NCI-H1436 treated with DMSO at 0.1 percent for 48 hours (cell line): ENCODE data around the gene EYS.

Experiments used
- DNase-seq: peaks from one replicate; lab custom pipeline; 2025; lab: John Stamatoyannopoulos, UW

The EYS gene

DNA sequence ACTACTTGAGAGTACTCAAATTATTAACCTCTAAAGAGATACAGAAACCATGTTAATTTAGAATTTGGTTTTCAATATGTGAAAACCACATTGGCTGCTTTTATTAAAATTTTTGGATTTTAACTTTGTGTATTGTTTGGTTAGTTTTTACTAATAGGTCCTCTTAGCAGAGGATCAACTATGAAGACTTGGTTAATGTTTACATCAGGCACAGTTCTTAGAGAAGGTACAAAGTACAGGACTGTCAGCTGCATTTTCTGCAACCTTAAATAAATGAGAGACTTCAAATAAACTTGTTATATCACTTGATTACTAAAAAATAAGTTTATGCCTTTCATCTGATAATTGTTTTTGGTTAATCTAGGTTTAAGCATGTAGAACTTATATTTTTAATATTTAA is 1982.3 kb downstream of the EYS start:
- DNase-seq, result no peak

DNA sequence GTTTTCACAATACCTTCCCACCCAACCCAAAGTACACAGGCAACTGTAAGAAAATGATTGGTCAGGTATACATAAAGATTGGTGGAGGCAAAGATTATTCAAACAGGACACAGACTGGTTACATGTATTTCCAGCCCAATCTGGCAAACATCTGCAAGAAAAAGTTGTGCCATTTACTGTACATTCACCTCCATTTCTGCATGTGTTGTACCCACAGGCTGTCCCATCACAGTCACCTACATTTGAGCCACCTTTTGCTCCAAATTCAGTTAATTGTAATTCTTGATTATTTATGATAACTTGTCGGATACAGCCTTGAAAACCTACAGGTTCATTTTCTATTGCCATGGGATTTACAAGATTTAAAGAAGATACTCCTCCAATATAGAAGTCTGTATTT is 1985.8 kb downstream of the EYS start:
- no peak for DNase-seq

DNA sequence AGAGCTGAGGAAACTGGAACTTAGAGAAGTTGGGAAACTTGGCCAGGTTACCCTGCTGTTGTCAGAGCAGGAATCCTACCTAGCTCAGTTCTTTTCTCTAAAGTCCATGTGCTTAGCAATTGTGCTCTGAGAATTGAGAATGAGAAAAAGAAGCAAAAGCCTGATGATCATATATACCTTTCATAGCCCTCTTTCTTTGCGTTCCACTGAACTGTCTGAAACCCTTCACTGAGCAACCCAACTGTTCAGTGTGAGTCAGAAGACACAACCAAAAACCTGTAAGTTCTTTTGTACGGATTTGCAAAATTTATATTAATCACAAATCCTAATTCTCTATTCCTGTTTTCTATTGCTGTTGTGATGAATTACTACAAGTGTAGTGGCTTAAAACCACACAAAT is 1990.9 kb downstream of the EYS start:
- no peak for DNase-seq

DNA sequence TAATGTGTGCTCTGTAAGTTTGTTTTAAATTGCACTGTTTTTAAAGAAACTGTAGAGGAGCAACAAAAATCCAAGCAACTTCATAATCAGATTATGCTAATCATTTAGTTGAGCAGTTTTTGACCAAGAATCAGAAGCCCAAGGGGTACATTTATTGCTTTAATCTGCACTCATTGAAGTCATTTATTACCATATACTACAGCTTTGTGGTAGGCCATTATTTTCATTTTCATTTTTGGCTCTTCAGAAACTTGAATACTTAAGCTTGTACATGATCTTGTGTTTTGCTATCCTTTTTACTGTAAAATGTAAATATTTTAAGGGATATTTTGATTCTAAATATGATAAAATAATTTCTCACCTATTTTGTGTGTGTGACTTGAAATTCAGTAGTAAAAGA is 1992.9 kb downstream of the EYS start:
- DNase-seq, result no peak

DNA sequence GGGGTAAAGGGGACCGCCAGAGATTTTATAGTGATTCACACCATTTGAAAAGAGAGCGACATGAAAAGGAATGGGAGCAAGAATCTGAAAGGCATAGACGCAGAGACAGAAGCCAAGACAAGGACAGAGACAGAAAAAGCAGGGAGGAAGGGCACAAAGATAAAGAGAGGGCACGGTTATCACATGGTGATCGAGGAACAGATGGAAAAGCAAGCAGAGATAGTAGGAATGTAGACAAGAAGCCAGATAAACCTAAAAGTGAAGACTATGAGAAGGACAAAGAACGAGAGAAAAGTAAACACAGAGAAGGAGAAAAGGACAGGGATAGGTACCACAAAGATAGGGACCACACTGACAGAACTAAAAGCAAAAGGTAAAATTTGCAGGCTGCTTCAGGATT is 1993.7 kb downstream of the EYS start:
- DNase-seq, result no peak

DNA sequence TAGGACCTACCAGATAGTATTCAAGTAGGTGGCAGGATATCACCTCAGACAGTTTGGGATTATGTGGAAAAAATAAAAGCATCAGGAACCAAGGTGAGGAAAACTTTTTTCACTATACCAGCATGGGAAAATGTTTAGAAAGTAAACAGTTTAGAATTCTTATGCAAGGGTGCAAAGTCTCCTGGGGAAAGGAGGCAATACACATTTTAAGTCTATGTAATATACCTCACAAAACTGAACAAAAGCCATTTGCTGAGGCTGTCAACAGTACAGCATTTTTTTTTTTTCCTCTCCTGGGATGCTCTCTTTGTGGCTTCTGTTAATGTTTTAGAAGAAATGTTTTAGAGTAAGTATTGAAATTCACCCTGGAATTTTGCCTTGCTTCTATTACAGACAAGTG is 1997.9 kb downstream of the EYS start:
- DNase-seq, result no peak

DNA sequence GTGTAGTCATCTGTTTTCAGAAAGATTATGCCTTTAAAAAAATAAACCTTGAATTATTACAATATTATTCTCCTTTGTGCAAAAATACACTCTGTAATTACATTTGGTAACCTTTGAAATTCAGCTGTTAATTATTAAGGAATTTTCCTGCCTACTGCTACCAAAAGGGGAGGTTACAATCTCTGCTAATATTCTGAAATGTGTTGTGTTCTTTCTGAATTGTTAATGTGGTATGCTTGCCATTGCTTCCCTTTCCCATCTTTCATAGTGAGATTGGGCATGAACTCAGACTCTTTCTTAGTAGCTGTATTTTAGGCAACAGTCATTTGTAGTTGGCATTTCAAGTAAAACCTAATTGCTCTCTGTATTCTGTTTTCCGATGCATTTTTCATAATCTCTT is 1998.4 kb downstream of the EYS start:
- no peak for DNase-seq

GRCh38 chr6:63706630-63707029 is 2000.4 kb downstream of the EYS start:
- DNase-seq, result no peak

DNA sequence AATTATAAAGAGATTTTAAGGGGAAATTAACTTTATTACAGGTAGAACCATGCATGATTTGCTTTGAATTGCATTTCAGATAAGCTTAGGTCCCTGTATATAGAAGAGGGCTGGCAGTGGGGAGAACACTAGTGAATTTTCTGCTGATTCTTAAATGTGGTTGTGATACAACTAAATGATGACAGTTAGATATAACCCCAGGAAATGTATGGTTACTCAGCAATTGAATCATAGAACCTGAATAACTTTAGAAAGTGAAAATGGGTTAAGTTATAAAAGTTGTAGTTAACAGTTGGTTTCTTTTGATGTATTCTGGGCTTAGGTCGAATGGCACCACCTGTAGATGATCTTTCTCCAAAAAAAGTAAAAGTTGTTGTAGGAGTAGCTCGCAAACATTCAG is 2001.3 kb downstream of the EYS start:
- DNase-seq, result no peak

- DNase-seq, result no peak
These were observed 2016.8 kb downstream of the EYS start for GRCh38 chr6:63690221-63690620.

DNA sequence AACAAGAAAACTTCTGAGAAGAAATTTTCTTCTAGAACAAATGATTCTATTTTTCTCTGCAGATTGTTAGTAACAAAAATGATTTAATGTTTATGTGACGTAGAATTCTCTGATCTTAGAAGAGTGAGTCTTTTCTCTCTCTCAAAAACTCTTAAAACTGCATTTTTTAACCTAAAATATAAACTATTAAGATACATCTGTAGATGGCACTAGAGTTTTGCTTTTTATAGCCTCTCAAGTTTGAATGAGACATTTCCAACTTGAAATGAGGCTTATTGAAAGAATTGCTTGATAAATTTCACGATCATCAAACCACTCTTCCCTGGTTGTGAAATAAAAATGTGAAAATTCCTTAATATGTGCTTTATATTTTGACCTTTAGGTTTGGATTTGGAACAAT is 2017.6 kb downstream of the EYS start:
- no peak for DNase-seq

DNA sequence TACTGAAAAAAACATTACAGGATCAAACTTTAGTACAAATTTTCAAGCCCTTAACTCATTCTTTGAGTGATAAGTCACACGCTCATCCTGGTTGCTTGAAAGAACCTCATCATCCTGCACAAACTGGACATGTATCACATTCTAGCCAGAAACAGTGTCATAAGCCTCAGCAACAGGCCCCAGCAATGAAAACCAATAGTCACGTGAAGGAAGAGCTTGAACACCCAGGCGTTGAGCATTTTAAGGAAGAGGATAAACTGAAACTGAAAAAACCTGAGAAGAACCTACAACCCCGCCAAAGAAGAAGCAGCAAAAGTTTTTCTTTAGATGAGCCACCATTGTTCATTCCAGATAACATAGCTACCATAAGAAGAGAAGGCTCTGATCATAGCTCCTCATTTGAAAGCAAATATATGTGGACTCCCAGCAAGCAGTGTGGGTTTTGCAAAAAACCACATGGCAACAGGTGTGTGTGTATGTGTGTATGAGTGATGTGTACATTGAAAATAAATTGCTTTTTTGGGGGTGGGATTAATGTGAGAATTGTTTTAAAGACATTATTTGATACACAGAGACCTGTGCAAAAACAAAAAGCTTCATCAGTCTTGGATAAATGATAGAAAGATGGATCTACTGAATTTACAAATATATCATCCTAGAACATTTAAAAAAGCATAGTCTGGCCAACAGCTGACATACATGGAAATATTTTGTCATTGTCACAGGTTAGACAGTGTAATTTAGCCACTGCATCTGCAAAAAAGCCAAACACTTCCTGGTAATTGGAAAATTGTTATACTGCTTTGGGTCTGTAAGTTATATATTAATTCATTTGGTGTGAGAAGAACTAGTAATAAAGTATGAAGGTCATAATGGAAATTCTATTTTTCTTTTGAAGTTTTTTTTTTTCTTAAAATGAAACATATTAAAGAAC is 2021.3 kb downstream of the EYS start:
- no peak for DNase-seq

- no peak for DNase-seq
These were observed 2023.9 kb downstream of the EYS start for GRCh38 chr6:63683071-63683603.

DNA sequence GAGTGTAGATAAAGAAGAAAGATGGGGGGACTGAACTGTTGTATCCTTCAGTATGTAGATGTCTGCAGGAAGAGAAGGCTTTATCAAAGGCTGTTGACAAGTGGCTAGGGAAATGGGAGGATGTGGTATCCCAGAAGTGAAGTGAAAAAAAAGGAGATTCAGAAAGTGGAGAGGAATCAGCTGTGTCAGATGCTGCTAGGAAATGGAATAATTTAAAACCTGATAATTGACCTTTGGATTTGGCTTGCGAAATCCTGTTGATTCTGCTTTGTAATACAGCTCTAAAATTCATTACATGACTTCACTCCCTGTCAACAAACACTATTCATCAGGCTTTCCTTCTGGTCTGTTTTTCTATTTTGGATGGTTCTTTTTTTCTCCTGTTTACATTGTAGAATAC is 2029.7 kb downstream of the EYS start:
- no peak for DNase-seq

DNA sequence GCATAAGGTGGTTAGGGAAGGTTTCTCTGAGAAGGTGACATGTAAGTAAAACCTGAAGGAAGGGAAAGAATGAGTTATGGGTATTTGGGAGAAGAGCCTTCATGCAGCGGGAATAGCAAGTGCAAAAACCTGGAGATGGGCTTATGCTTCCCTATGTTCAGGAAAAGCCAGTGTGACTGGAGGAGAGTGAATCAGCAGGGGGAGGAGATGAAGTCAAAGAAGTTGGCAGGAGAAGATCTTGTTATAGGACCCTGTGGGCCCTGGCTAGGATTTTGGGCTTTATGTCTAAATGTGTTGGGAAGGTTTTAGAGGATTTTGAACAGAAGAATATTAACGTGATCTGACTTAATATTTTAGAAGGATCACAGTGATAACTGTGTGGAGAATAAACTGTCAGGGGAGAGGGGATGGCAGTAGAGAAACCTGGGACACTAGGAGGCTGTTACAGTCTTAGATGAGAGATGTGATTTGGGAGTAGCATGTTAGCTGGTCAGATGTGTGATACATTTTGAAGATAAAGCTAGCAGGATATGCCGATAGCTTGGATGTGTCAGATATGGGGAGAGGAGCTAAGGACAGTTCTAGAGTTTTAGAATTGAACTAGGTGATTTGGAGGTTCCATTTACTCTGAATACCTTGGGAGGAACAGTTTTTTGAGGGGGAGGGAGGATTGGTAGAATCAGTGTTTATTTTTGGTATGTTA is 2030.5 kb downstream of the EYS start:
- no peak for DNase-seq

- DNase-seq, result no peak
These were observed 2031.9 kb downstream of the EYS start for GRCh38 chr6:63675138-63675537.

GRCh38 chr6:63674635-63675034 is 2032.4 kb downstream of the EYS start:
- DNase-seq, result no peak

DNA sequence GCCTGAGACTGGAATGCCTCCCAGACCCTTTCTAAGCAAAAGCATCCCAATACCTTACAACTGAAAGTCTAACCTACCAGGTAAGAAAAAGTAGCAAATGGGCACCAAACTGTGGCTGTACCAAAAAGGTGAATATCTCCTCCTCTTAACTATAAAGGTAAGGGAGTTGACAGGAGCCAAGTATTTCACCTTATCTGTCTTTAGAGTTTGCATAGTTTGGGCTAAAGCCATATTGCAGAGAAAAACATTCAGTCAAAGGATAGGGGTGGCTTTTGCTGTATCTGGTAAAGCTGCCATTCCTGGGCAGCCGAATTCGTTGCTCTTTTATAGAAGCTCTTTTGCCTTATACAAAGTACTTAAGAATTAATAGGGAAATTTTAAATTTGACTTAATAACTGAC is 2033.3 kb downstream of the EYS start:
- no peak for DNase-seq

GRCh38 chr6:63672582-63673129 is 2034.4 kb downstream of the EYS start:
- no peak for DNase-seq

DNA sequence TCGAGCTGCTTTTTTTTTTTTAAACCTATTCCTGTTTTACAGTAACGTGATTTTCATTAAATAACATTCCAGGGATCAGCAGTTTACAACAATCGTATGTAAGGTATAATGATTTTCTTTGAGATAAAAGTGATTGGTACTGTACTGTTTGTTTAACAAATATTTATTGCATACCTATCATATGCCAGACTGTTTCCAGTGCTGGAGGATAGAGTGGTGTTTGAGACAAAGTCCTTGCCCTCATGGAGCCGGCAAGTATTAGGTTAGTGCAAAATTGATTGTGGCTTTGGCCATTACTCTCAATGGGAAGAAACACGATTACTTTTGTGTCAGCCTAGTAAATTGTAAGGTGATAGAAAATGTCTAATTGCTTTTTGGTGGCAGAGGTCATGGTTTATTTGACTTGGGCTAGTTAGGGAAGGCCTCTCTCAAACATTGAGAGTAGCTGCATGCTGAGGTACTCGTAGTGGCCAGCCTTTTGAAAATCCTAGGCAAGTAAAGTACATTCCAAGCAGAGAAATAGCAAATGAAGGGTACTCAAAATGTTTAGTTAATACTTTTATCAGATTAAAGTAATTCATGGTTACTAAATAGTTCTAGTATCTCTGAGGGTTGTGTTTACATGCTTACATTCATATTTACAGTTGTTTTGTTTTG is 2035.8 kb downstream of the EYS start:
- no peak for DNase-seq
